SU-DHL-6 (cell line): Measurements from ENCODE around the gene PRAMEF20.
"Not testable (repeated sequence)": the region's sequence is repeated elsewhere in the genome, so short reads cannot be mapped to it uniquely, and the experiment has no call there.

Experiments used
- H2AFZ ChIP-seq: fragments of 200-600 bp; sonication (generic); 2 replicates; pipeline ENCODE4 v1.6.1; 2014; ENCODE audit warnings: low read depth, mild to moderate bottlenecking, moderate library complexity, mixed read lengths, antibody characterized with exemption, low read length; ENCODE audit not compliant: severe bottlenecking
- H3F3A ChIP-seq: fragments of 200-600 bp; shearing (Covaris generic); 2 replicates; pipeline ENCODE4 v1.6.0; 2016; ENCODE audit warnings: antibody characterized with exemption, mild to moderate bottlenecking; ENCODE audit not compliant: insufficient read depth
- H3K27ac ChIP-seq: fragments of 200-600 bp; sonication (generic); 2 replicates; pipeline ENCODE4 v1.5.1; 2016; ENCODE audit warnings: low read depth, mild to moderate bottlenecking, low read length, moderate library complexity, mixed read lengths
- H3K27me3 ChIP-seq: fragments of 200-600 bp; sonication (generic), shearing (Covaris generic); 2 replicates; pipeline ENCODE4 v1.6.0; 2014; ENCODE audit warnings: mild to moderate bottlenecking, low read length
- H3K36me3 ChIP-seq: fragments of 200-600 bp; sonication (generic); 2 replicates; pipeline ENCODE4 v1.6.1; 2014; ENCODE audit warnings: mild to moderate bottlenecking, low read length, mixed read lengths
- H3K4me2 ChIP-seq: fragments of 300-600, 200-600 bp; shearing (Covaris generic), sonication (generic); 2 replicates; pipeline ENCODE4 v1.6.0; 2014; ENCODE audit warnings: low read length, low read depth, mild to moderate bottlenecking; ENCODE audit not compliant: poor library complexity, severe bottlenecking
- H3K4me3 ChIP-seq: fragments of 200-600 bp; sonication (generic); 2 replicates; pipeline ENCODE4 v1.5.1; 2014; ENCODE audit warnings: antibody characterized with exemption, low read length, mild to moderate bottlenecking, mixed read lengths; ENCODE audit not compliant: insufficient read depth, poor library complexity, severe bottlenecking
- H3K79me2 ChIP-seq: fragments of 200-600 bp; sonication (generic); 2 replicates; pipeline ENCODE4 v1.6.1; 2014; ENCODE audit warnings: mild to moderate bottlenecking, low read length, moderate library complexity; ENCODE audit not compliant: insufficient read depth
- H3K9ac ChIP-seq: fragments of 200-600 bp; sonication (generic); 2 replicates; pipeline ENCODE4 v1.7.0; 2014; ENCODE audit warnings: mild to moderate bottlenecking, low read length
- H3K9me2 ChIP-seq: fragments of 200-600 bp; sonication (generic); replicated peaks from 2 replicates; pipeline ENCODE4 v1.6.1; 2014; ENCODE audit warnings: low read length; ENCODE audit not compliant: insufficient read depth
- H3K9me3 ChIP-seq: fragments of 200-600 bp; sonication (generic); 2 replicates; pipeline ENCODE4 v1.6.1; 2014; ENCODE audit warnings: low read length, mixed read lengths; ENCODE audit not compliant: insufficient read depth
- H4K20me1 ChIP-seq: fragments of 200-600 bp; sonication (generic); 2 replicates; pipeline ENCODE4 v1.6.1; 2014; ENCODE audit warnings: low read depth, mild to moderate bottlenecking, antibody characterized with exemption, low read length, moderate library complexity, mixed read lengths
- EZH2phosphoT487 ChIP-seq: fragments of 200-600 bp; sonication (generic), shearing (Covaris generic); conservative IDR thresholded peaks from 2 replicates; pipeline ENCODE4 v1.6.1; 2018; ENCODE audit warnings: mild to moderate bottlenecking, antibody characterized with exemption, low read length, moderate library complexity, mixed read lengths
- TF ChIP-seq, protein P1 (sequence below): fragments of 200-600 bp; sonication (generic); IDR thresholded peaks from one replicate; pipeline ENCODE4 v1.5.1; 2017; ENCODE audit warnings: antibody characterized with exemption, mild to moderate bottlenecking, low read length, moderate library complexity; ENCODE audit not compliant: insufficient read depth, poor library complexity, severe bottlenecking

PRAMEF20 gene

GRCh38 chr1:13393004-13393403 is 17.2 kb upstream of the PRAMEF20 start:
- not testable (repeated sequence) for H3F3A ChIP-seq, H3K9me2 ChIP-seq, H4K20me1 ChIP-seq, H3K79me2 ChIP-seq, H3K27ac ChIP-seq, H3K27me3 ChIP-seq, H2AFZ ChIP-seq, H3K9ac ChIP-seq, H3K9me3 ChIP-seq, H3K4me2 ChIP-seq, H3K36me3 ChIP-seq, H3K4me3 ChIP-seq

GRCh38 chr1:13394761-13395160 is 15.5 kb upstream of the PRAMEF20 start:
- not testable (repeated sequence) for H3K27me3 ChIP-seq, H3K36me3 ChIP-seq, H3K27ac ChIP-seq, H3F3A ChIP-seq, H3K79me2 ChIP-seq, H2AFZ ChIP-seq, H3K4me3 ChIP-seq, H3K9me2 ChIP-seq, H4K20me1 ChIP-seq, H3K9me3 ChIP-seq, H3K9ac ChIP-seq, H3K4me2 ChIP-seq

DNA sequence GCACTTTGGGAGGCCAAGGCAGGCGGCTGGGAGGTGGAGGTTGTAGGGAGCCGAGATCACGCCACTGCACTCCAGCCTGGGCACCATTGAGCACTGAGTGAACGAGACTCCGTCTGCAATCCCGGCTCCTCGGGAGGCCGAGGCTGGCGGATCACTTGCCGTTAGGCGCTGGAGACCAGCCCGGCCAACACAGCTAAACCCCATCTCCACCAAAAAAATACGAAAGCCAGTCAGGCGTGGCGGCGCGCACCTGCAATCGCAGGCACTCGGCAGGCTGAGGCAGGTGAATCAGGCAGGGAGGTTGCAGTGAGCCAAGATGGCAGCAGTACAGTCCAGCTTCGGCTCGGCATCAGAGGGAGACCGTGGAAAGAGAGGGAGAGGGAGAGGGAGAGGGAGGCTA is 14.9 kb upstream of the PRAMEF20 start:
- not testable (repeated sequence) for H3K9ac ChIP-seq, H3K9me2 ChIP-seq, H3K36me3 ChIP-seq, H3K27me3 ChIP-seq, H3K4me2 ChIP-seq, H3K27ac ChIP-seq, H3K79me2 ChIP-seq, H3F3A ChIP-seq, H3K4me3 ChIP-seq, H2AFZ ChIP-seq, H3K9me3 ChIP-seq, H4K20me1 ChIP-seq

GRCh38 chr1:13407811-13408210 is 2.4 kb upstream of the PRAMEF20 start:
- no peak overlapping the region for H3K27ac ChIP-seq
- H4K20me1 ChIP-seq, result no peaks in the 10 kb centered on the region
- no peaks in the 10 kb centered on the region for H3K36me3 ChIP-seq
- no peak overlapping the region for H3K9ac ChIP-seq
- no peaks in the 10 kb centered on the region for H3F3A ChIP-seq
- no peak overlapping the region for H3K4me3 ChIP-seq
- TF ChIP-seq EZH2phosphoT487, result no peak
- TF ChIP-seq, protein P1, sequence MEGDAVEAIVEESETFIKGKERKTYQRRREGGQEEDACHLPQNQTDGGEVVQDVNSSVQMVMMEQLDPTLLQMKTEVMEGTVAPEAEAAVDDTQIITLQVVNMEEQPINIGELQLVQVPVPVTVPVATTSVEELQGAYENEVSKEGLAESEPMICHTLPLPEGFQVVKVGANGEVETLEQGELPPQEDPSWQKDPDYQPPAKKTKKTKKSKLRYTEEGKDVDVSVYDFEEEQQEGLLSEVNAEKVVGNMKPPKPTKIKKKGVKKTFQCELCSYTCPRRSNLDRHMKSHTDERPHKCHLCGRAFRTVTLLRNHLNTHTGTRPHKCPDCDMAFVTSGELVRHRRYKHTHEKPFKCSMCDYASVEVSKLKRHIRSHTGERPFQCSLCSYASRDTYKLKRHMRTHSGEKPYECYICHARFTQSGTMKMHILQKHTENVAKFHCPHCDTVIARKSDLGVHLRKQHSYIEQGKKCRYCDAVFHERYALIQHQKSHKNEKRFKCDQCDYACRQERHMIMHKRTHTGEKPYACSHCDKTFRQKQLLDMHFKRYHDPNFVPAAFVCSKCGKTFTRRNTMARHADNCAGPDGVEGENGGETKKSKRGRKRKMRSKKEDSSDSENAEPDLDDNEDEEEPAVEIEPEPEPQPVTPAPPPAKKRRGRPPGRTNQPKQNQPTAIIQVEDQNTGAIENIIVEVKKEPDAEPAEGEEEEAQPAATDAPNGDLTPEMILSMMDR, result no peak
- H3K27me3 ChIP-seq, result no peaks in the 10 kb centered on the region
- H3K9me2 ChIP-seq, result no peaks in the 10 kb centered on the region
- H2AFZ ChIP-seq, result no peak overlapping the region
- H3K4me2 ChIP-seq, result no peak overlapping the region
- H3K79me2 ChIP-seq, result no peaks in the 10 kb centered on the region
- H3K9me3 ChIP-seq, result no peaks in the 10 kb centered on the region

- Histone ChIP-seq H3K9ac (no peak overlapping the region), H3K4me3 (no peak overlapping the region), H4K20me1 (no peaks in the 10 kb centered on the region), H3K36me3 (no peaks in the 10 kb centered on the region), H3K27ac (no peak overlapping the region), H3K9me3 (no peaks in the 10 kb centered on the region), H3K4me2 (no peak overlapping the region), H3K79me2 (no peaks in the 10 kb centered on the region), H3F3A (no peaks in the 10 kb centered on the region), H2AFZ (no peak overlapping the region), H3K27me3 (no peaks in the 10 kb centered on the region), H3K9me2 (no peaks in the 10 kb centered on the region)
- TF ChIP-seq EZH2phosphoT487, result no peak
- TF ChIP-seq, protein P1, result no peak
Observed at GRCh38 chr1:13430495-13430894, 20.2 kb downstream of the PRAMEF20 start.
